GM19099 (cell line): ENCODE results near the gene ELMO1.

Source experiments
- POLR2A ChIP-seq: IDR thresholded peaks from 3 replicates; pipeline ENCODE4 v1.6.1; 2011; ENCODE audit warnings: low read depth; ENCODE audit not compliant: insufficient read length; ENCODE audit errors: extremely low read depth

ELMO1 gene

GRCh38 chr7:37448636-37449361 is at the start of gene ELMO1:
Gene ELMO1, minus strand, starts transcription at chr7:37448864. Its CDS starts 106,174 bp downstream, at chr7:37342690.
- no peak for TF ChIP-seq POLR2A

GRCh38 chr7:37497576-37497975 is 48.9 kb upstream of the ELMO1 start:
- TF ChIP-seq POLR2A: no peak

- TF ChIP-seq POLR2A: no peak
Observed at GRCh38 chr7:37495574-37496184, 47.0 kb upstream of the ELMO1 start.

GRCh38 chr7:37494926-37495325 is 46.3 kb upstream of the ELMO1 start:
- no peak for TF ChIP-seq POLR2A

GRCh38 chr7:37493810-37494209 is 45.1 kb upstream of the ELMO1 start:
- no peak for TF ChIP-seq POLR2A

- TF ChIP-seq POLR2A: no peak
Observed at GRCh38 chr7:37493123-37493522, 44.5 kb upstream of the ELMO1 start.

GRCh38 chr7:37491919-37492694 is 43.4 kb upstream of the ELMO1 start:
- no peak for TF ChIP-seq POLR2A

GRCh38 chr7:37489703-37490102 is 41.0 kb upstream of the ELMO1 start:
- no peak for TF ChIP-seq POLR2A

- TF ChIP-seq POLR2A: no peak
Observed at GRCh38 chr7:37488163-37488764, 39.6 kb upstream of the ELMO1 start.

GRCh38 chr7:37484426-37485073 is 35.9 kb upstream of the ELMO1 start:
- TF ChIP-seq POLR2A: no peak

- TF ChIP-seq POLR2A: no peak
Observed at GRCh38 chr7:37483627-37484026, 35.0 kb upstream of the ELMO1 start.

GRCh38 chr7:37482953-37483352 is 34.3 kb upstream of the ELMO1 start:
- no peak for TF ChIP-seq POLR2A

GRCh38 chr7:37482505-37482904 is 33.8 kb upstream of the ELMO1 start:
- TF ChIP-seq POLR2A: no peak

GRCh38 chr7:37481722-37482288 is 33.1 kb upstream of the ELMO1 start:
- no peak for TF ChIP-seq POLR2A

GRCh38 chr7:37481154-37481553 is 32.5 kb upstream of the ELMO1 start:
- TF ChIP-seq POLR2A: no peak
